ENCODE results near the gene NCBP1.

DNA sequence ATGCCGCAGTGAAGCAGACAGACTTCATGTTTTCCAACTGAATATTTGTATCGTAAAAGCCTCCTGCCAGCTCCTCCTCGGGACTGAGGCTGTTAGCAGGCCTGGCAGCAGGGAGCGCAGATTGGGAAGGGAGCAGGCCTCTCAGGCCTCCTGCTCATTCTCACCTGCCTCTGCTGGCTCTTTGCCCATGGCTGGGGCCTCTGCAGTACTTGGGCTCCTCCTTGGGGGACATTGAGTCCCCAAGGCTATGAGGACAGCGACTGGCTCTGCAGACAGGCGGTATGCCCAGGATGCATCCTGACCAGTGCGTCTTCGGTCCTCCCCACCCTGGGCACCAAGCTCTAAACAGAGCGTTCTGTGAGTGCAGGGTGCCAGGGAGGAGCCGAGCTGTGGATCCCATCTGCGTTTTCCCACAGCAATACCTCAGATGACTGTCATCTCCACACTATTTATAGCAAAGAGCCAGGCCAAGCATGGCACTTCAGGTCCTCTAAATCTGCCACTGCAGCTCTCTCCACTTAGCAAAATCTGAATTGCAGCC, 39.2 kb upstream of the NCBP1 start:
- TF ChIP-seq, protein P1, sequence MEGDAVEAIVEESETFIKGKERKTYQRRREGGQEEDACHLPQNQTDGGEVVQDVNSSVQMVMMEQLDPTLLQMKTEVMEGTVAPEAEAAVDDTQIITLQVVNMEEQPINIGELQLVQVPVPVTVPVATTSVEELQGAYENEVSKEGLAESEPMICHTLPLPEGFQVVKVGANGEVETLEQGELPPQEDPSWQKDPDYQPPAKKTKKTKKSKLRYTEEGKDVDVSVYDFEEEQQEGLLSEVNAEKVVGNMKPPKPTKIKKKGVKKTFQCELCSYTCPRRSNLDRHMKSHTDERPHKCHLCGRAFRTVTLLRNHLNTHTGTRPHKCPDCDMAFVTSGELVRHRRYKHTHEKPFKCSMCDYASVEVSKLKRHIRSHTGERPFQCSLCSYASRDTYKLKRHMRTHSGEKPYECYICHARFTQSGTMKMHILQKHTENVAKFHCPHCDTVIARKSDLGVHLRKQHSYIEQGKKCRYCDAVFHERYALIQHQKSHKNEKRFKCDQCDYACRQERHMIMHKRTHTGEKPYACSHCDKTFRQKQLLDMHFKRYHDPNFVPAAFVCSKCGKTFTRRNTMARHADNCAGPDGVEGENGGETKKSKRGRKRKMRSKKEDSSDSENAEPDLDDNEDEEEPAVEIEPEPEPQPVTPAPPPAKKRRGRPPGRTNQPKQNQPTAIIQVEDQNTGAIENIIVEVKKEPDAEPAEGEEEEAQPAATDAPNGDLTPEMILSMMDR (IDR thresholded peaks at IDR 0.05) = no peak
- no peak for TF ChIP-seq POLR2A (IDR thresholded peaks at IDR 0.05)
